Uterus (tissue), 4 donors: ENCODE data around the gene REV3L. TPM values are rescaled to one million over a fixed set of nuclear protein-coding genes. Genes with fewer than 3 reads are reported as not detected.

Experiments
- DNase-seq, 2 donors: peaks; one replicate each; pipeline ENCODE4 v3.0.0-alpha.2; 2019 to 2020
- H3K27ac ChIP-seq, 2 donors: fragments of 200-600 bp; sonication (generic); 1 replicate in 1 of 2; 2 replicates in 1 of 2; pipeline ENCODE4 v1.5.1; 2016 to 2018
- H3K27me3 ChIP-seq, 2 donors: fragments of 200-600 bp; sonication (generic); one replicate each; pipeline ENCODE4 v1.5.1; 2018 to 2019; ENCODE audit warnings: control low read depth in 1 of 2
- H3K36me3 ChIP-seq, 2 donors: fragments of 200-600 bp; sonication (generic); one replicate each; pipeline ENCODE4 v1.5.1; 2019; ENCODE audit warnings: control low read depth in 1 of 2
- H3K4me1 ChIP-seq, 2 donors: fragments of 200-600 bp; sonication (generic); one replicate each; pipeline ENCODE4 v1.5.1; 2018 to 2019; ENCODE audit warnings: control low read depth in 1 of 2
- H3K4me3 ChIP-seq, 2 donors: fragments of 200-600 bp; sonication (generic); 1 replicate in 1 of 2; 2 replicates in 1 of 2; pipeline ENCODE4 v1.5.1; 2018 to 2019; ENCODE audit warnings: mild to moderate bottlenecking in 1 of 2
- H3K9me3 ChIP-seq, 2 donors: fragments of 200-600 bp; sonication (generic); one replicate each; pipeline ENCODE4 v1.5.1; 2019; ENCODE audit warnings: control low read depth in 1 of 2
- CTCF ChIP-seq, 4 experiments: fragments of 200-600 bp in 2 of 4; fragments of 450-650 bp in 2 of 4; sonication (generic) in 2 of 4; IDR thresholded peaks; one replicate each; pipeline ENCODE4 v1.5.1; 2016 to 2019; ENCODE audit warnings: antibody characterized with exemption in 4 of 4, mild to moderate bottlenecking in 2 of 4, moderate library complexity in 1 of 4
- POLR2A ChIP-seq, 2 donors: fragments of 450-650 bp; IDR thresholded peaks; one replicate each; pipeline ENCODE4 v1.6.1; 2016; ENCODE audit warnings: antibody characterized with exemption in 2 of 2, mild to moderate bottlenecking in 1 of 2, moderate library complexity in 1 of 2
- intact Hi-C: fragments of 100-400 bp; cut with DNase I; formaldehyde crosslinking; loops from one replicate; pipeline ENCODE4 v1.15.1; 2023; ENCODE audit warnings: low total_unique reads
- total RNA-seq, 4 donors: library from RNA; depleted of rRNA in 3 of 4; stranded (reverse); fragments of >200 nt in 3 of 4; gene quantifications; one replicate each; pipeline versions ENCODE4 v1.1.0 to v1.2.4, GENCODE V29; 2014 to 2023
- donor health status: DM: yes; HTN: yes; CAD: no.

The REV3L gene
- total RNA-seq, 4 donors from 2014 or later: 67.9 to 318 (median 127) TPM

- H3K4me1 ChIP-seq: peaks cover 0 to 12% of the 10 kb centered on the region in 2 donors
- no peaks in the 10 kb centered on the region for H3K9me3 ChIP-seq
- intact Hi-C loops: no loop called here
Measured at GRCh38 chr6:111474771-111475170, 8.2 kb downstream of the REV3L start.

GRCh38 chr6:111474106-111474505 lies 8.9 kb downstream of the REV3L start:
- DNase-seq: no peak
- H3K4me3 ChIP-seq: no peak overlapping the region
- H3K4me1 ChIP-seq: peaks cover 0 to 12% of the 10 kb centered on the region in 2 donors
- intact Hi-C loops: no loop called here
- H3K27me3 ChIP-seq: no peaks in the 10 kb centered on the region
- H3K36me3 ChIP-seq: no peaks in the 10 kb centered on the region
- peak overlapping the region in 1 of 2 donors; percentile 25 for H3K27ac ChIP-seq
- TF ChIP-seq POLR2A (IDR thresholded peaks at IDR 0.05): no peak
- TF ChIP-seq CTCF (IDR thresholded peaks at IDR 0.05): no peak
- H3K9me3 ChIP-seq: no peaks in the 10 kb centered on the region

More at GRCh38 chr6:111474771-111475170, 8.2 kb downstream of the REV3L start:
- Histone ChIP-seq H3K27me3 (no peaks in the 10 kb centered on the region), H3K36me3 (no peaks in the 10 kb centered on the region), H3K4me3 (no peak overlapping the region), H3K27ac (peak overlapping the region in 1 of 2 donors; percentile 42)
- no peak for DNase-seq
- TF ChIP-seq CTCF (IDR thresholded peaks at IDR 0.05): no peak
- no peak for TF ChIP-seq POLR2A (IDR thresholded peaks at IDR 0.05)

- Histone ChIP-seq H3K27me3 (no peaks in the 10 kb centered on the region), H3K36me3 (no peaks in the 10 kb centered on the region), H3K4me1 (peaks cover 0 to 8% of the 10 kb centered on the region in 2 donors), H3K4me3 (no peak overlapping the region), H3K27ac (no peak overlapping the region), H3K9me3 (no peaks in the 10 kb centered on the region)
- TF ChIP-seq CTCF (IDR thresholded peaks at IDR 0.05): no peak
- no peak for TF ChIP-seq POLR2A (IDR thresholded peaks at IDR 0.05)
- no peak for DNase-seq
- intact Hi-C loops: no loop called here
Measured at GRCh38 chr6:111472933-111473435, 10.0 kb downstream of the REV3L start.

- Histone ChIP-seq H3K27ac (peak overlapping the region in 1 of 2 donors; percentile 19), H3K4me1 (peaks cover 0 to 1% of the 10 kb centered on the region in 2 donors), H3K27me3 (no peaks in the 10 kb centered on the region), H3K4me3 (no peak overlapping the region), H3K36me3 (no peaks in the 10 kb centered on the region), H3K9me3 (no peaks in the 10 kb centered on the region)
- DNase-seq: no peak
- no peak for TF ChIP-seq POLR2A (IDR thresholded peaks at IDR 0.05)
- TF ChIP-seq CTCF (IDR thresholded peaks at IDR 0.05): no peak
- intact Hi-C loops: no loop called here
Measured at GRCh38 chr6:111471958-111472357, 11.1 kb downstream of the REV3L start.

- Histone ChIP-seq H3K27me3 (no peaks in the 10 kb centered on the region), H3K4me1 (no peaks in the 10 kb centered on the region), H3K4me3 (no peak overlapping the region), H3K36me3 (no peaks in the 10 kb centered on the region), H3K27ac (no peak overlapping the region), H3K9me3 (no peaks in the 10 kb centered on the region)
- no peak for DNase-seq
- intact Hi-C loops: no loop called here
- TF ChIP-seq CTCF (IDR thresholded peaks at IDR 0.05) (no peak), POLR2A (IDR thresholded peaks at IDR 0.05) (no peak)
Measured at GRCh38 chr6:111471533-111471932, 11.5 kb downstream of the REV3L start.
